Stimulated activated CD4-positive, alpha-beta T cell treated with anti-CD3 and anti-CD28 coated beads, TNF-alpha, amount 100 ng/mL, for 1 hour (primary cell): ENCODE measurements around the gene FGD2.
"Not testable (repeated sequence)": the region's sequence is repeated elsewhere in the genome, so short reads cannot be mapped to it uniquely, and the experiment has no call there.

Experiments used
- DNase-seq, 3 donors: peaks; one replicate each; pipeline ENCODE4 v3.0.0-alpha.2; 2020; ENCODE audit warnings: low read depth in 3 of 3, low spot score in 1 of 3

Gene FGD2

DNA sequence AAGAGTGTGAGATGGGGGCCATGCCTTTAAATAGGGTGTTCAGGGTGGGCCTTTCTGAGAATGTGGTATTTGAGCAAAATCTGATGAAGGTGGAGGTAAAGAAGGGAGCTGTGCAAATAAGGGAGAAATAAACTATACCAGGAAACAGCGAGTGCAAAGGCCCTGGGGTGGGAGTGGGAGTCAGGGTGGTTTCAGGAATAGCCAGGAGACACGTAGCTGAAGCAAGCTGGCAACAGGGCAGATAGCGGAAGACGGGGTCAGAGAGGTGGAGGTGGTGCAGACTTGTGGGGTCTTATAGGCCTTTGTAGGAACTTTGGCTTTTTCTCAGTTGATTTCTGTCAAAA, 51.6 kb downstream of the FGD2 start:
- DNase-seq: no peak

GRCh38 chr6:37057678-37058077, 52.2 kb downstream of the FGD2 start:
- DNase-seq: no peak

GRCh38 chr6:37058084-37058586, 52.7 kb downstream of the FGD2 start:
- DNase-seq: no peak

- not testable (repeated sequence) for DNase-seq
Observed at GRCh38 chr6:37058984-37059343, 53.5 kb downstream of the FGD2 start.

GRCh38 chr6:37059344-37060194, 54.1 kb downstream of the FGD2 start:
- DNase-seq: no peak

DNA sequence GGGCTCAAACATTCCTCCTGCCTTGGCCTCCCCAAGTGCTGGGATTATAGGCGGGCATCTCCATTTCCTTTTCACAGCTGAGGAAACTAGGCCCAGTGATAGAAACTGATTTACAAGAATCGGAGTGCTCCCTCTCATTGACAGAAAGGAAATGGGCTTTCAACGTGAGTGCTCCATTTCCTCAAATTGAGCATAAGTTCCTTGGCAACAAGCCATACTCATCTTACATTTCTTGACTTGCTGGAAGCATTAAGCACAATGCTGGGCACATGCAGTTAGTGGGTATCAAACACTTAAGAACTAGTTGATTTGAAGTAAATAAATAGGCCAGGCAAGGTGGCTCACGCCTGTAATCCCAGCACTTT, 54.7 kb downstream of the FGD2 start:
- DNase-seq: no peak

DNA sequence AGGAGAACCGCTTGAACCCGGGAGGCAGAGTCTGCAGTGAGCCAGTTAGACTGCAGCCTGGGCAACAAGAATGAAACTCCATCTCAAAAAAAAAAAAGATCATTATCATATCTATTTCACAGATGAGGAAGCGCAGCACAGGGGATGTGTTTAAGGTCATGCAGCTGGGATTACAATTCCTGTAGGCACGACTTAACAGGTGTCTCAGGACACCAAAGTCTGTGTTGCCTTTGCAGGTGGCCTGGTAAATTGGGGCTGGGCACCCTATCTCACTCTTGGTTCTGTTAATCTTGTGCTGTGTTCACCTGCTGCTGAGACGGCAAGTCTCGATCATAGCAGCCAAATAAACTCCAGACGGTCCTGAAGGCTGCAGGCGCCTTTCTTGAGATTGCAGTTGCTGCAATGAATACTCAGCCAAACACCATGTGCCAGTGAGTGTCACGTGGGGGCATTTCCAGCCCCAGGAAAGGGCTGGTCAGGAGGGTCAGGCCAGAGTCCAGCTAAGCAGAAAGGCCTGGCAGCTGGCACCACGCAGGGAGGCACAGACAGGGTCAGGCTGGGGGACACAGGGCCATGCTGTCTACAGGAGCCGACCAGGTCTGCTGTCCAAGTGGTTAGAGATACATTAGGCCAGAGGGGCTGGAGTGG, 55.8 kb downstream of the FGD2 start:
- no peak for DNase-seq

GRCh38 chr6:37062424-37062823, 57.0 kb downstream of the FGD2 start:
- no peak for DNase-seq

DNA sequence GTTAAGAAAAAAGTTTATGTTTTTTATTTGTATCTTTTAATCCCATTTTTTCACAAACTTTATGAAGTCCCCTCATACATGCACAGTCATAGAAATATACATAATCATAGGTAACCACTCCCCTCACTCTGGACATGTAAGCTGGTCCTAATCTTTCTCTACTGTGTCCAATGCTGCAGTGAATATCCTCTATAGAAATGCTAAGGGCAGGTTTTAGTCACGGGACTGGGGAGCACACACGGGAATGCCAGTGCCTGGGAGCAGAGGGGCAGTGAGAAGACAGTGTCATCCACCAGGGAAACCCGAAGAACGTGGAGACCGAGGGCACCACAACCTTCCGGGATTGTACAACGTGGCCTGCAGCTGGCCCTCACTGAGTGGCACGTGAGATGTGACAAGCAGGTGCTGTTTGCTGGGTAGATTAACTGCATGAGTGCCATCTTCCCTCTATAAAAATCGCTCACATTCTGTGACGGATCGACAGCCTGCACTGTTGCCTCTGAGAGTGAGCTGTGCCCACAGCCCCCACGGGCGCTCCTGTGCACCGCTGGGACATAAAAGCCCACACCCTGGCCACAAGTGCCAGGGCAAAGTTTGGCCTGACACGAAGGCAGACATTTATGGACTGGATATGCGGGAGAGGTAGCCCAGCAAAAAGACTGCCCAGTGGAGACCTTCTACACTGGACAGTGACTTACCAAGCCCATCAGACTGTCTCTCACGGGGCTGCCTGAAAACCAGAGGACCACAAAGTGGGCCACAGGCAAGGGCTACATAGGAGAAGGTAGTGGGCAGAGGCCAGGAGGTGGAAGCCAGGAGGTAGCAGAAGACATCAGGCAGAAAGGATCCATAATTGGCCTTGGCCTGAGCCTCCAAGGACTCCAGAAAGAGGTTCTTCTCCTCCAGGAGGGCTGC, 63.2 kb downstream of the FGD2 start:
- DNase-seq: no peak

GRCh38 chr6:37069639-37070038, 64.2 kb downstream of the FGD2 start:
- no peak for DNase-seq

GRCh38 chr6:37072526-37072925, 67.1 kb downstream of the FGD2 start:
- DNase-seq: no peak

GRCh38 chr6:37074053-37074827, 68.8 kb downstream of the FGD2 start:
- no peak for DNase-seq

- no peak for DNase-seq
Observed at GRCh38 chr6:37077191-37077904, 71.9 kb downstream of the FGD2 start.

- DNase-seq: no peak
Observed at GRCh38 chr6:37077905-37078296, 72.4 kb downstream of the FGD2 start.
